GM10266 (cell line): ENCODE measurements around the gene WDR1.

ENCODE experiments used
- DNase-seq: peaks from one replicate; pipeline ENCODE4 v3.0.0; 2012; ENCODE audit errors: extremely low spot score
- CTCF ChIP-seq: IDR thresholded peaks from 2 replicates; pipeline ENCODE4 v1.5.1; 2012; ENCODE audit warnings: mild to moderate bottlenecking, low read depth; ENCODE audit not compliant: control insufficient read depth, insufficient read depth; ENCODE audit errors: missing control alignments

The WDR1 gene

GRCh38 chr4:10061650-10062415 lies 54.8 kb downstream of the WDR1 start:
- no peak for DNase-seq
- TF ChIP-seq CTCF = no peak

DNA sequence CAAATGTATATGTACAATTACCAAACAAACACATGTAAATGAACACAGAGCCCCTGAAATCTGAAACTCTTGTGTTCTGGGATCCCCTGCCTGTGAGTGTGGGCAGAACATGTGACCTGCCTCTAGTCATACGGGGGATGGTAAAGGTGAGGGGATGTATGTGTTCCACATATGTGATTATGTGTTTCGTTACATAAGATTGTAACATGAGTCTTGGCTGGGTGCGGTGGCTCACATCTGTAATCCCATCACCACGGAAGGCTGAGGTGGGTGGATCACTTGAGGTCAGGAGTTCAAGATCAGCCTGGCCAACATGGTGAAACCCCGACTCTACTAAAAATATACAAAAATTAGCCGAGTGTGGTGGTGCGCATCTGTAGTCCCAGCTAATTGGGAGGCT lies 58.2 kb downstream of the WDR1 start:
- TF ChIP-seq CTCF = no peak

DNA sequence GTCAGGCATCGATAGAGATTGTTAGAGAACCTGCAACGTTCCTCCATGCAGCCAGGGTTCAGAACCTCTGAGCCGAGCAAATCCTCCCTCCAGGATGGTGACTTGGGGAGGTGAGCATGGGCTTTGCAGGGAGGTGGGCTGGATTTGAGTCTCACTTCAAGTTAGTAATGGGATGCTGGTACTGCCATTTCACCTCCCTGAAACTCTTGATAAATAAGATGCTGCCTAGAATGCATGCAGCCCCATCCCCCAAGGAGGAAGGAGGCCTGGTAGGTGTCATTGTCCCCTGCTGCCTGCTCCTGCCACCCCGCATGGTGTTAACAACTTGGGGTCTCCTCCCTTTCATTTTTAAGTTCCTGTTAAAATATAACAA lies 59.6 kb downstream of the WDR1 start:
- DNase-seq = no peak
- no peak for TF ChIP-seq CTCF

More for the DNA sequence above, 58.2 kb downstream of the WDR1 start:
- no peak for DNase-seq

GRCh38 chr4:10056334-10057022 lies 60.1 kb downstream of the WDR1 start:
- DNase-seq = no peak
- no peak for TF ChIP-seq CTCF

GRCh38 chr4:10055871-10056270 lies 60.7 kb downstream of the WDR1 start:
- no peak for TF ChIP-seq CTCF
- no peak for DNase-seq

DNA sequence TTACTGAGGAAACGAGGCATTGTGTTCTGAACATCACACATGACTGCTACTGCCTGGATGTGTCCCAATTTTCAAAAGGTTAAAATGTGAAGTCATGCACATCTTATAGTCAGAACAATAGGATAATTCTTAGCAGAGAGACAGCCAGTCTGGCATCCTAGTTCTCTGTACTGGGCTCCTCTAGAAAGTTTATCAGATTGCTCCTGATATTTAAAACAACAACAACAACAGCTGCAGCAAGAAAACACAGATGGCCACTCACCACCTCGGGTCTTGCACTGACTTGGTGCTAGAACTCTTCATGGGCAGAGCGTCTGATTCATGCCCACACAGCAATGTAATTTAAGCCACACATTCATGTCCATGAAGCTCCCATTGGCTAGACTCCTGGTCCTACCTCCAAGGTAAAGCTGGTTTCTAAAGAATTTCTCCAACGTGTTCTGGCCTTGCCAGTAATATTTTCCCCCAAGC lies 62.0 kb downstream of the WDR1 start:
- DNase-seq = no peak
- no peak for TF ChIP-seq CTCF
